Stimulated activated CD8-positive, alpha-beta memory T cell treated with anti-CD3 and anti-CD28 coated beads, Interleukin-15, amount 100 ng/mL, for 48 hours (primary cell): ENCODE measurements around the gene CCDC78.

Experiments
- DNase-seq, 2 donors: peaks; one replicate each; pipeline ENCODE4 v3.0.0-alpha.2; 2020; ENCODE audit warnings: low read depth in 2 of 2

Gene CCDC78

GRCh38 chr16:739560-740458 lies 13.6 kb upstream of the CCDC78 start:
- no peak for DNase-seq

GRCh38 chr16:736936-737481 lies 10.8 kb upstream of the CCDC78 start:
- DNase-seq, result no peak

GRCh38 chr16:735982-736453 lies 9.8 kb upstream of the CCDC78 start:
- DNase-seq, result peak; percentile 71 to 81

GRCh38 chr16:734981-735881 lies 9.0 kb upstream of the CCDC78 start:
- no peak for DNase-seq

- DNase-seq, result no peak
Measured at GRCh38 chr16:734208-734980, 8.2 kb upstream of the CCDC78 start.

- no peak for DNase-seq
Measured at GRCh38 chr16:733382-734207, 7.4 kb upstream of the CCDC78 start.

GRCh38 chr16:732936-733335 lies 6.7 kb upstream of the CCDC78 start:
- no peak for DNase-seq

- DNase-seq, result no peak
Measured at GRCh38 chr16:732332-732731, 6.1 kb upstream of the CCDC78 start.

- DNase-seq, result no peak
Measured at GRCh38 chr16:730666-731509, 4.6 kb upstream of the CCDC78 start.

GRCh38 chr16:729768-730665 lies 3.8 kb upstream of the CCDC78 start:
- DNase-seq, result no peak

GRCh38 chr16:728890-729744 lies 2.9 kb upstream of the CCDC78 start:
- DNase-seq, result no peak

GRCh38 chr16:728131-728889 lies 2.1 kb upstream of the CCDC78 start:
- DNase-seq, result peak; percentile 59 to 67

- no peak for DNase-seq
Measured at GRCh38 chr16:727291-727977, 1.2 kb upstream of the CCDC78 start.

- no peak for DNase-seq
Measured at GRCh38 chr16:726188-726437, 130 bp downstream of the CCDC78 start.

- no peak for DNase-seq
Measured at GRCh38 chr16:725463-726187, 618 bp downstream of the CCDC78 start.

- DNase-seq, result no peak
Measured at GRCh38 chr16:725041-725376, 1.2 kb downstream of the CCDC78 start.
